ENCODE data around the gene MTR. TPM values are rescaled to one million over a fixed set of nuclear protein-coding genes. Genes with fewer than 3 reads are reported as not detected.
A peak's percentile ranks its signal among the peaks of the same experiment; 100 is the strongest.

The MTR gene
- polyA plus RNA-seq, 2 of the 4 experiments (the other 2 are of a cell fraction), result 6.2 to 12.7 TPM

GRCh38 chr1:236904892-236905741, 110.0 kb downstream of the MTR start (continued):
- TF ChIP-seq ZNF302 (CRISPR knock-in tag; IDR thresholded peaks at IDR 0.05) (no peak), BCL3 (IDR thresholded peaks at IDR 0.05) (peak; percentile 98), HOXA7 (CRISPR knock-in tag; IDR thresholded peaks at IDR 0.05) (0 out of 2 replicates have a peak, but pooled peaks have one; percentile 64), RCOR1 (IDR thresholded peaks at IDR 0.05; ENCODE audit: low read depth, low read length) (no peak), MAFK (IDR thresholded peaks at IDR 0.05; ENCODE audit: partially characterized antibody) (peak; percentile 75), CBX2 (IDR thresholded peaks at IDR 0.05; ENCODE audit: borderline replicate concordance, low read depth) (no peak), HOXB5 (CRISPR knock-in tag; IDR thresholded peaks at IDR 0.05) (peak; percentile 91), SMC3 (IDR thresholded peaks at IDR 0.05) (0 out of 3 replicates have a peak, but pooled peaks have one; percentile 19), RARB (CRISPR knock-in tag; IDR thresholded peaks at IDR 0.05) (no peak), E2F6 (IDR thresholded peaks at IDR 0.05; ENCODE audit: borderline replicate concordance, low read depth) (peak; percentile 30; the same call in 1 of the 2 replicates), FOSL2 (IDR thresholded peaks at IDR 0.05) (peak; percentile 100), FOSL2 (CRISPR knock-in tag; IDR thresholded peaks at IDR 0.05) (peak; percentile 100), MAZ (IDR thresholded peaks at IDR 0.05; ENCODE audit: borderline replicate concordance, low read depth, low read length) (no peak), KDM5A (IDR thresholded peaks at IDR 0.05) (no peak), EP300 (IDR thresholded peaks at IDR 0.05) (peak; percentile 86 to 87; a peak in 4 of 5 replicates), CEBPB (IDR thresholded peaks at IDR 0.05) (peak; percentile 99 to 100), EHF (CRISPR knock-in tag; IDR thresholded peaks at IDR 0.05) (no peak), ELK1 (IDR thresholded peaks at IDR 0.05; ENCODE audit: low read depth, low read length) (no peak), PBX3 (IDR thresholded peaks at IDR 0.05) (peak; percentile 74; the same call in 1 of the 2 replicates)

GRCh38 chr1:236907205-236907604, 112.1 kb downstream of the MTR start:
- Histone ChIP-seq H3K4me2 (no peak overlapping the region), H3K4me1 (peaks cover 23% of the 10 kb centered on the region), H3K4me3 (no peak overlapping the region), H3K27ac (0 out of 6 replicates have a peak overlapping the region, but pooled peaks of 1 of the 2 experiments have one; percentile 56), H3K9me3 (peaks cover 13% of the 10 kb centered on the region; the same call in 2 of the 3 replicates)
- TF ChIP-seq CEBPB (IDR thresholded peaks at IDR 0.05) (no peak), HOXB5 (CRISPR knock-in tag; IDR thresholded peaks at IDR 0.05) (no peak)
- no peak for ATAC-seq
- CTCF ChIA-PET, result interaction anchor here (1.5 kb wide), 1 partner anchor 148 kb away, joined by 5 read pairs; no protein-coding TSS in a partner anchor
- no peak for FAIRE-seq
- no peak for DNase-seq (ENCODE audit: low read depth in 1 of 2, low spot score in 1 of 2)
- POLR2A ChIA-PET, result no interaction called here
- WGBS (ENCODE audit: missing lambda C conversion rate), result 82% methylated on average over 7 of the region's 7 CpGs

- 53% methylated on average over 2 of the region's 2 CpGs for WGBS (ENCODE audit: missing lambda C conversion rate)
- H3K4me2 ChIP-seq, result no peak overlapping the region
- no peak for ATAC-seq
- FAIRE-seq, result no peak
- CTCF ChIA-PET, result interaction anchor here (1.6 kb wide), 1 partner anchor 10 kb away, joined by 3 read pairs; no protein-coding TSS in a partner anchor
- peaks cover 13% of the 10 kb centered on the region; the same call in 2 of the 3 replicates for H3K9me3 ChIP-seq
- DNase-seq (ENCODE audit: low read depth in 1 of 2, low spot score in 1 of 2), result no peak
- TF ChIP-seq CBX2 (IDR thresholded peaks at IDR 0.05; ENCODE audit: borderline replicate concordance, low read depth) (no peak), JUN (IDR thresholded peaks at IDR 0.05) (no peak), FOXS1 (CRISPR knock-in tag; IDR thresholded peaks at IDR 0.05) (no peak), TP53 (CRISPR knock-in tag; IDR thresholded peaks at IDR 0.05) (no peak), BCL3 (IDR thresholded peaks at IDR 0.05) (no peak), PHF8 (IDR thresholded peaks at IDR 0.05; ENCODE audit: borderline replicate concordance, low read depth) (no peak), ELK1 (IDR thresholded peaks at IDR 0.05; ENCODE audit: low read depth, low read length) (no peak), NR3C1 (IDR thresholded peaks at IDR 0.05) (no peak), HOXB5 (CRISPR knock-in tag; IDR thresholded peaks at IDR 0.05) (no peak), SREBF2 (IDR thresholded peaks at IDR 0.05) (no peak), JUNB (IDR thresholded peaks at IDR 0.05) (no peak), FOSB (CRISPR knock-in tag; IDR thresholded peaks at IDR 0.05) (no peak), CHD4 (IDR thresholded peaks at IDR 0.05; ENCODE audit: borderline replicate concordance) (no peak)
- POLR2A ChIA-PET, result no interaction called here
- no peak overlapping the region for H3K27ac ChIP-seq
- H3K4me3 ChIP-seq, result no peak overlapping the region
- peaks cover 23% of the 10 kb centered on the region for H3K4me1 ChIP-seq
Observed at GRCh38 chr1:236908669-236909068, 113.6 kb downstream of the MTR start.
